ENCODE data around the gene RPAP2. TPM values are rescaled to one million over a fixed set of nuclear protein-coding genes. Genes with fewer than 3 reads are reported as not detected.
"Not testable (repeated sequence)": the region's sequence is repeated elsewhere in the genome, so short reads cannot be mapped to it uniquely, and the experiment has no call there.

RPAP2 gene
- total RNA-seq, 3 donors from 2014 or later: 17.1 to 33.5 (median 22.6) TPM

DNA sequence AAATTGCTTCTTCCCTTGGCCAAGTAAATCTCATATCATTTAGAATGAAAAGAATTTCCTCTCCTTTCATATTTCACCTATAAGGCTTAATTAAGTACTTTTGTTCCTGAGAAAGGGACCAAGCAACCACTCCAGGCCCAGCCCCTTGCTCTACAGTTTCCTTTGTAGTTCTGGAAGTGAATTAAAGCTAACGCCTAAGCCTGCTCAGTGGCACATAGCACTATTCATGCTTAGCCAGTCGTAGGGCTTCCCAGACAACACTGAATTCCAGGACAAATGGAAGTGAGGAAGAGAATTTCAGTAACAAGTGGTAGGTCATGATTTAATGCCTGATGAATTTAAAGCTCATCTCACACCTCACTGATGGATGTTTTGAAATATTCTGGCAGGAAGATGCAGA, 73.3 kb downstream of the RPAP2 start:
- no peak for TF ChIP-seq CTCF (IDR thresholded peaks at IDR 0.05)
- H3K9me3 ChIP-seq: no peaks in the 10 kb centered on the region
- H3K4me3 ChIP-seq: no peak overlapping the region
- intact Hi-C loops (cut with DNase I, micrococcal nuclease): no loop called here
- ATAC-seq (no peak), DNase-seq (no peak)
- H3K4me1 ChIP-seq (ENCODE audit: low read depth): no peaks in the 10 kb centered on the region
- no peaks in the 10 kb centered on the region for H3K36me3 ChIP-seq (ENCODE audit: low read depth)

GRCh38 chr1:92374223-92374622, 75.4 kb downstream of the RPAP2 start:
- Histone ChIP-seq H3K9me3 (no peaks in the 10 kb centered on the region), H3K36me3 (ENCODE audit: low read depth) (no peaks in the 10 kb centered on the region), H3K4me1 (ENCODE audit: low read depth) (no peaks in the 10 kb centered on the region), H3K4me3 (no peak overlapping the region)
- intact Hi-C loops (cut with DNase I, micrococcal nuclease): no loop called here
- no peak for TF ChIP-seq CTCF (IDR thresholded peaks at IDR 0.05)
- no peak for ATAC-seq
- no peak for DNase-seq

DNA sequence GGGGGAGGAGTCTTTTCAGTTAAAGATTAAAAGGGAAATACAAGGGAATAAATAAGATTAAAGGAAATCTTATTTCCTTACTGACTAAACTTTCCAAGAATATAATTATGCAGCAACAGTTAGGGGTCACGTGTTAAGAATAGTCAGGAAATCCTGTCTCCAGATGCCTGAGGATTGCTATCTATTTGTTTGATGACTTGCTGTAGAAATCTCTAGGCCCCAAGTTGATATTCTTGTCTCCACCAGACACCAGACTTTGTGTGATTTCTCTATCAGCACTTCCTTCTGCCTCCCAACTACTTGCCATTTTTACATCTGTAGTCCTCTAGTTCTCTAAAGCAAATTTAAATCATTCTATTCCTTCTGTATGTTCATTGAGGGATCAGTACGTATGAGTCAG, 77.5 kb downstream of the RPAP2 start:
- no peaks in the 10 kb centered on the region for H3K4me1 ChIP-seq (ENCODE audit: low read depth)
- ATAC-seq (no peak), DNase-seq (no peak)
- TF ChIP-seq CTCF (IDR thresholded peaks at IDR 0.05): no peak
- H3K4me3 ChIP-seq: no peak overlapping the region
- intact Hi-C loops (cut with DNase I, micrococcal nuclease): no loop called here
- H3K9me3 ChIP-seq: no peaks in the 10 kb centered on the region
- H3K36me3 ChIP-seq (ENCODE audit: low read depth): no peaks in the 10 kb centered on the region

DNA sequence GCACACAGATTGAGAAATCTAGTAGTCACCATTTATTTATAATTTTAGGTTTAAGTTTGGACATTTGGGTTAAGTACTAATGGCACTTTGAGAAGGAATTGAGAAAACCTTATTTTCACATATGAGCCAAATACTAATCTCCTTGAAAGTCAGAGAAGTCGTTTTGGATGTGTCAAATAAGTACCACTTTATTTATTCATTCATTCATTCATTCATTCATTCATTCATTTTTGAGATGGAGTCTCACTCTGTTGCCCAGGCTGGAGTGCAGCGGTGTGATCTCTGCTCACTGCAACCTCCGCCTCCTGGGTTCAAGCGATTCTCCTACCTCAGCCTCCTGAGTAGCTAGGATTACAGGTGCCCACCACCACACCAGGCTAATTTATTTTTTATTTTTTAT, 79.1 kb downstream of the RPAP2 start:
- H3K36me3 ChIP-seq (ENCODE audit: low read depth); DNase-seq; H3K4me3 ChIP-seq; H3K4me1 ChIP-seq (ENCODE audit: low read depth); ATAC-seq; intact Hi-C loops (cut with DNase I, micrococcal nuclease); H3K9me3 ChIP-seq: not testable (repeated sequence)

DNA sequence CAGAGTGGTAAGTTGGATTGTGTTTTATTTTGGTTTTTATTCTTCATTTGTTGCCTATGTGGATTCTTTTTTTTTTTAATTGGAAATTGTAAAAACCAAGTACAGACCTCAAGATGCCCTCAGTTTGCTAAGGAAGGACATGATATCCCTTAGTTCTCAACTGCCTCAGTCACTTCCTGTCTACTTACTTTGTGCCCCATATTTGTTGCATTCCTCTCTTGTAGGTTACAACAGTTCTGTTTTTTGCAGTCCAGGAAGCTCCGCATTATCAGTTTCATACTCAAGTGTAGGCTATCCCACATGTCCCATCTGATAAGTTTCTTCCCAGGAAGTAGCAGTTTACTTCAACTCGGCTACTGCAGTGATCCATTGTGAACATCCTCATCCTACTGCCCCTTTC, 82.0 kb downstream of the RPAP2 start:
- H3K9me3 ChIP-seq: no peaks in the 10 kb centered on the region
- intact Hi-C loops (cut with DNase I, micrococcal nuclease): no loop called here
- H3K4me3 ChIP-seq: no peak overlapping the region
- DNase-seq (no peak), ATAC-seq (no peak)
- no peaks in the 10 kb centered on the region for H3K4me1 ChIP-seq (ENCODE audit: low read depth)
- TF ChIP-seq CTCF (IDR thresholded peaks at IDR 0.05): no peak
- H3K36me3 ChIP-seq (ENCODE audit: low read depth): no peaks in the 10 kb centered on the region

GRCh38 chr1:92393966-92394365, 95.1 kb downstream of the RPAP2 start:
- DNase-seq; ATAC-seq; intact Hi-C loops (cut with DNase I, micrococcal nuclease); H3K36me3 ChIP-seq (ENCODE audit: low read depth); H3K4me3 ChIP-seq; H3K4me1 ChIP-seq (ENCODE audit: low read depth): not testable (repeated sequence)
- peaks cover 44% of the 10 kb centered on the region for H3K9me3 ChIP-seq

DNA sequence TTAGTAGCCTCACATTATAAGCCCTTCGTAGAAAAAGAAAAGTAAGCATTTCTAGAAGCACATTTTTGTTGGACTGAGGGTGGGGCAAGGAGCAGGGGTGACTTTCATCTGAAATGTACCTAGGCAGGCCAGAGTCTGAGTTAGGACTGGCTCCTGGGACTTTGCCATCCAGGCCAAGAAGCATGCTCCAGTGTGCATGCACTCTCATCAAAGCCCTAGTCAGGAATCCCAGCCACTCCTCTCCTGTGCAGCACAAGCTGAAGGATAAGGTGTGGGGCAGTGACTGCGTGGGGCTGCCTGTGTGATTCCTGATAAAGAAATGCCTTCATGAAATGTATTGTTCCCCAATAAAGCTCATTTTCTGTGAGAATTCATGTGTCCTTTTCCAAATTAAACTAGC, 99.7 kb downstream of the RPAP2 start:
- Histone ChIP-seq H3K4me1 (ENCODE audit: low read depth) (no peaks in the 10 kb centered on the region), H3K36me3 (ENCODE audit: low read depth) (no peaks in the 10 kb centered on the region), H3K9me3 (peaks cover 27% of the 10 kb centered on the region), H3K4me3 (no peak overlapping the region)
- ATAC-seq (no peak), DNase-seq (no peak)
- intact Hi-C loops (cut with DNase I, micrococcal nuclease): no loop called here
- no peak for TF ChIP-seq CTCF (IDR thresholded peaks at IDR 0.05)
